Right lobe of liver (tissue), 6 donors: ENCODE data around the gene LANCL2. TPM values are rescaled to one million over a fixed set of nuclear protein-coding genes. Genes with fewer than 3 reads are reported as not detected.
A peak's percentile ranks its signal among the peaks of the same experiment; 100 is the strongest.

ENCODE experiments used
- ATAC-seq, 4 donors: fragments of 200-7000 bp; cut with Tn5 transposase; one replicate each; pipeline ENCODE4 v1.9.1; 2020; ENCODE audit warnings: mild to moderate bottlenecking in 4 of 4, moderate library complexity in 4 of 4
- DNase-seq, 3 donors: peaks; one replicate each; pipeline ENCODE4 v3.0.0-alpha.2; 2020
- H3K27ac ChIP-seq, 3 donors: fragments of 200-600 bp; one replicate each; pipeline ENCODE4 v1.8.0; 2022
- H3K27me3 ChIP-seq, 2 donors: fragments of 200-600 bp; one replicate each; pipeline ENCODE4 v1.8.0; 2022
- H3K36me3 ChIP-seq, 4 donors: fragments of 200-600 bp; sonication (generic) in 1 of 4; one replicate each; pipeline versions ENCODE4 v1.5.1 to v1.8.0; 2017 to 2022; ENCODE audit warnings: control low read depth in 1 of 4
- H3K4me1 ChIP-seq, 4 donors: fragments of 200-600 bp; sonication (generic) in 1 of 4; one replicate each; pipeline versions ENCODE4 v1.5.1 to v1.8.0; 2017 to 2022; ENCODE audit warnings: control low read depth in 1 of 4
- H3K4me3 ChIP-seq, 3 donors: fragments of 200-600 bp; one replicate each; pipeline ENCODE4 v1.8.0; 2022
- H3K9me3 ChIP-seq, 4 donors: fragments of 200-600 bp; sonication (generic) in 1 of 4; one replicate each; pipeline versions ENCODE4 v1.5.1 to v1.8.0; 2017 to 2022; ENCODE audit warnings: control low read depth in 1 of 4
- CTCF ChIP-seq, 4 donors: fragments of 200-600 bp in 3 of 4; fragments of 450-650 bp in 1 of 4; IDR thresholded peaks; one replicate each; pipeline versions ENCODE4 v1.5.1 to v1.8.0; 2016 to 2022; ENCODE audit warnings: antibody characterized with exemption in 4 of 4, mild to moderate bottlenecking in 2 of 4
- POLR2A ChIP-seq: fragments of 450-650 bp; IDR thresholded peaks from one replicate; pipeline ENCODE4 v1.6.1; 2017; ENCODE audit warnings: antibody characterized with exemption, mild to moderate bottlenecking
- WGBS: methylation state at CpG from one replicate; pipeline ENCODE4 v1.1.6; 2018; ENCODE audit warnings: low coverage, low lambda C conversion rate; ENCODE audit not compliant: insufficient coverage; ENCODE audit errors: missing lambda C conversion rate; 5-methylcytosine and 5-hydroxymethylcytosine counted together
- intact Hi-C, 2 donors: fragments of 100-400 bp; cut with DNase I; formaldehyde crosslinking; loops; one replicate each; pipeline versions ENCODE4 v1.11.2 to v1.14.1; 2022
- total RNA-seq, 6 experiments: library from RNA; depleted of rRNA in 2 of 6; stranded (reverse); fragments of >200 nt in 2 of 6; fragmentation: NEBNext Ultra II Directional in 3 of 6; extraction: Animal tissue kit (Norgen Biotek cat#: 25700) in 3 of 6; gene quantifications; one replicate each; pipeline versions ENCODE4 v1.1.0 to v1.2.4, GENCODE V29; 2016 to 2023
- donor health status: DM: no; HTN: yes; CAD: no.
- donor health status: DM: no; HTN: no; CAD: no.
- donor health status: DM: no; HTN: no; CAD: no.
- donor health status: DM: no; HTN: yes; CAD: no.
- donor health status: DM: no; HTN: yes; CAD: no.

Gene LANCL2
- total RNA-seq, 6 experiments from 2014 or later: 7.3 to 12.1 (median 8.3) TPM

GRCh38 chr7:55425141-55425752 is 60.1 kb downstream of the LANCL2 start:
- no peak for DNase-seq
- no peaks in the 10 kb centered on the region for H3K27me3 ChIP-seq
- no peak overlapping the region for H3K27ac ChIP-seq
- H3K4me1 ChIP-seq: no peaks in the 10 kb centered on the region
- H3K9me3 ChIP-seq: no peaks in the 10 kb centered on the region
- WGBS: 66% methylated on average over 9 of the region's 11 CpGs
- peak in 1 of 4 donors; percentile 13 for ATAC-seq
- H3K36me3 ChIP-seq: peaks cover 0 to 13% (median 4%) of the 10 kb centered on the region in 4 donors
- intact Hi-C loops: no loop called here
- no peak for TF ChIP-seq POLR2A
- no peak for TF ChIP-seq CTCF (IDR thresholded peaks at IDR 0.05)
- H3K4me3 ChIP-seq: no peak overlapping the region

GRCh38 chr7:55426676-55427075 is 61.5 kb downstream of the LANCL2 start:
- H3K9me3 ChIP-seq: no peaks in the 10 kb centered on the region
- H3K36me3 ChIP-seq: peaks cover 0 to 13% (median 4%) of the 10 kb centered on the region in 4 donors
- ATAC-seq: no peak
- no peak overlapping the region for H3K4me3 ChIP-seq
- H3K27me3 ChIP-seq: no peaks in the 10 kb centered on the region
- DNase-seq: no peak
- no peak overlapping the region for H3K27ac ChIP-seq
- intact Hi-C loops: no loop called here
- TF ChIP-seq CTCF (IDR thresholded peaks at IDR 0.05): no peak
- no peak for TF ChIP-seq POLR2A
- WGBS: 82% methylated on average over 8 of the region's 12 CpGs
- H3K4me1 ChIP-seq: no peaks in the 10 kb centered on the region

GRCh38 chr7:55427342-55427741 is 62.2 kb downstream of the LANCL2 start:
- no peak for DNase-seq
- Histone ChIP-seq H3K36me3 (peaks cover 0 to 13% (median 4%) of the 10 kb centered on the region in 4 donors), H3K27me3 (no peaks in the 10 kb centered on the region), H3K9me3 (no peaks in the 10 kb centered on the region), H3K4me3 (no peak overlapping the region), H3K27ac (no peak overlapping the region), H3K4me1 (no peaks in the 10 kb centered on the region)
- ATAC-seq: no peak
- intact Hi-C loops: no loop called here
- WGBS: 68% methylated on average over 4 of the region's 4 CpGs
- TF ChIP-seq POLR2A (no peak), CTCF (IDR thresholded peaks at IDR 0.05) (no peak)

- DNase-seq (no peak), ATAC-seq (peak in 1 of 4 donors; percentile 10)
- no peaks in the 10 kb centered on the region for H3K4me1 ChIP-seq
- no CpG with 5 or more reads among the region's 11 CpGs for WGBS
- no peaks in the 10 kb centered on the region for H3K27me3 ChIP-seq
- peaks cover 0 to 13% (median 4%) of the 10 kb centered on the region in 4 donors for H3K36me3 ChIP-seq
- intact Hi-C loops: no loop called here
- no peak overlapping the region for H3K27ac ChIP-seq
- TF ChIP-seq CTCF (IDR thresholded peaks at IDR 0.05) (no peak), POLR2A (no peak)
- H3K9me3 ChIP-seq: no peaks in the 10 kb centered on the region
- no peak overlapping the region for H3K4me3 ChIP-seq
Observed at GRCh38 chr7:55427800-55428199, 62.7 kb downstream of the LANCL2 start.
